ENCODE data around the gene RNF207.
A peak's percentile ranks its signal among the peaks of the same experiment; 100 is the strongest.

RNF207 gene

GRCh38 chr1:6234502-6235295, 28.8 kb downstream of the RNF207 start:
- DNase-seq (ENCODE audit: low read depth) = peak; percentile 25

GRCh38 chr1:6235296-6235677, 29.4 kb downstream of the RNF207 start:
- no peak for DNase-seq (ENCODE audit: low read depth)

GRCh38 chr1:6237093-6237492, 31.2 kb downstream of the RNF207 start:
- DNase-seq (ENCODE audit: low read depth) = no peak

GRCh38 chr1:6239213-6239752, 33.4 kb downstream of the RNF207 start:
- DNase-seq (ENCODE audit: low read depth) = no peak

- peak; percentile 73 for DNase-seq (ENCODE audit: low read depth)
These were observed 34.2 kb downstream of the RNF207 start for GRCh38 chr1:6239950-6240768.

GRCh38 chr1:6241107-6241886, 35.4 kb downstream of the RNF207 start:
- no peak for DNase-seq (ENCODE audit: low read depth)

GRCh38 chr1:6241887-6242740, 36.2 kb downstream of the RNF207 start:
- no peak for DNase-seq (ENCODE audit: low read depth)

GRCh38 chr1:6243053-6243834, 37.3 kb downstream of the RNF207 start:
- DNase-seq (ENCODE audit: low read depth) = no peak

- DNase-seq (ENCODE audit: low read depth) = no peak
These were observed 38.1 kb downstream of the RNF207 start, which contains the start of gene HES3 for GRCh38 chr1:6243993-6244392. HES3 (plus strand) TSS chr1:6244179; CDS start chr1:6244366, 187 bp downstream.

GRCh38 chr1:6244401-6245049, 38.6 kb downstream of the RNF207 start:
- no peak for DNase-seq (ENCODE audit: low read depth)

GRCh38 chr1:6245086-6245868, 39.4 kb downstream of the RNF207 start:
- peak; percentile 67 for DNase-seq (ENCODE audit: low read depth)

GRCh38 chr1:6245869-6246496, 40.1 kb downstream of the RNF207 start:
- no peak for DNase-seq (ENCODE audit: low read depth)

- DNase-seq (ENCODE audit: low read depth) = peak; percentile 60
These were observed 40.9 kb downstream of the RNF207 start for GRCh38 chr1:6246497-6247467.

- no peak for DNase-seq (ENCODE audit: low read depth)
These were observed 41.7 kb downstream of the RNF207 start for GRCh38 chr1:6247651-6248050.

GRCh38 chr1:6248161-6248776, 42.4 kb downstream of the RNF207 start:
- DNase-seq (ENCODE audit: low read depth) = no peak

- DNase-seq (ENCODE audit: low read depth) = no peak
These were observed 43.2 kb downstream of the RNF207 start for GRCh38 chr1:6248932-6249738.

Data from fibroblast of gingiva (primary cell).